HG03159 (cell line): Measurements from ENCODE around the gene LRRC3B.

Source experiments
- ATAC-seq: cut with Tn5 transposase; IDR thresholded peaks from one replicate; pipeline ENCODE4 v1.9.1; 2021; ENCODE audit warnings: mild to moderate bottlenecking, moderate library complexity; ENCODE audit not compliant: unreplicated experiment

LRRC3B gene

GRCh38 chr3:26630669-26631389 is 8.3 kb downstream of the LRRC3B start:
- no peak for ATAC-seq

- ATAC-seq: no peak
These were observed 8.8 kb downstream of the LRRC3B start for GRCh38 chr3:26631390-26631738.

- ATAC-seq: no peak
These were observed 12.0 kb downstream of the LRRC3B start for GRCh38 chr3:26634601-26635000.

GRCh38 chr3:26636096-26636727 is 13.6 kb downstream of the LRRC3B start:
- no peak for ATAC-seq

GRCh38 chr3:26637698-26638097 is 15.1 kb downstream of the LRRC3B start:
- ATAC-seq: no peak

GRCh38 chr3:26638113-26638512 is 15.5 kb downstream of the LRRC3B start:
- ATAC-seq: no peak

GRCh38 chr3:26639339-26639738 is 16.8 kb downstream of the LRRC3B start:
- no peak for ATAC-seq

- ATAC-seq: no peak
These were observed 24.5 kb downstream of the LRRC3B start for GRCh38 chr3:26647078-26647477.

GRCh38 chr3:26648461-26648860 is 25.9 kb downstream of the LRRC3B start:
- no peak for ATAC-seq

GRCh38 chr3:26652164-26652563 is 29.6 kb downstream of the LRRC3B start:
- ATAC-seq: no peak

- ATAC-seq: no peak
These were observed 31.3 kb downstream of the LRRC3B start for GRCh38 chr3:26653811-26654425.

GRCh38 chr3:26655231-26655630 is 32.7 kb downstream of the LRRC3B start:
- no peak for ATAC-seq

GRCh38 chr3:26657348-26657976 is 34.9 kb downstream of the LRRC3B start:
- ATAC-seq: no peak

GRCh38 chr3:26668171-26668570 is 45.6 kb downstream of the LRRC3B start:
- no peak for ATAC-seq

GRCh38 chr3:26668696-26669095 is 46.1 kb downstream of the LRRC3B start:
- no peak for ATAC-seq

- ATAC-seq: no peak
These were observed 52.8 kb downstream of the LRRC3B start for GRCh38 chr3:26675336-26675735.

- no peak for ATAC-seq
These were observed 59.1 kb downstream of the LRRC3B start for GRCh38 chr3:26681632-26682031.

- ATAC-seq: no peak
These were observed 59.8 kb downstream of the LRRC3B start for GRCh38 chr3:26682406-26682805.

GRCh38 chr3:26683902-26684301 is 61.3 kb downstream of the LRRC3B start:
- no peak for ATAC-seq

- ATAC-seq: no peak
These were observed 64.9 kb downstream of the LRRC3B start for GRCh38 chr3:26687466-26687865.

GRCh38 chr3:26699553-26699952 is 77.0 kb downstream of the LRRC3B start:
- no peak for ATAC-seq

- ATAC-seq: no peak
These were observed 80.9 kb downstream of the LRRC3B start for GRCh38 chr3:26703519-26703918.
